Activated T-cell treated with anti-CD3 and anti-CD28 coated beads, Interleukin-2, amount 50 U/mL, for 24 hours (primary cell): Measurements from ENCODE around the gene FBXL2.
"Not testable (repeated sequence)": the region's sequence is repeated elsewhere in the genome, so short reads cannot be mapped to it uniquely, and the experiment has no call there.

Experiments
- DNase-seq: peaks from one replicate; pipeline ENCODE4 v3.0.0-alpha.2; 2020
- H3K27ac Mint-ChIP-seq: 2 replicates; pipeline ENCODE4 v1.8.0; 2020; ENCODE audit warnings: mild to moderate bottlenecking, mixed read lengths
- H3K27me3 Mint-ChIP-seq: 2 replicates; pipeline ENCODE4 v1.8.0; 2020; ENCODE audit warnings: mixed read lengths
- H3K36me3 Mint-ChIP-seq: 2 replicates; pipeline ENCODE4 v1.8.0; 2020; ENCODE audit warnings: low read depth, mixed read lengths
- H3K4me1 Mint-ChIP-seq: 2 replicates; pipeline ENCODE4 v1.8.0; 2020; ENCODE audit warnings: low read depth, mixed read lengths
- H3K4me3 Mint-ChIP-seq: 2 replicates; pipeline ENCODE4 v1.8.0; 2020; ENCODE audit warnings: mild to moderate bottlenecking, moderate library complexity, mixed read lengths
- H3K9me3 Mint-ChIP-seq: 2 replicates; pipeline ENCODE4 v1.8.0; 2020; ENCODE audit warnings: mixed read lengths

Gene FBXL2

DNA sequence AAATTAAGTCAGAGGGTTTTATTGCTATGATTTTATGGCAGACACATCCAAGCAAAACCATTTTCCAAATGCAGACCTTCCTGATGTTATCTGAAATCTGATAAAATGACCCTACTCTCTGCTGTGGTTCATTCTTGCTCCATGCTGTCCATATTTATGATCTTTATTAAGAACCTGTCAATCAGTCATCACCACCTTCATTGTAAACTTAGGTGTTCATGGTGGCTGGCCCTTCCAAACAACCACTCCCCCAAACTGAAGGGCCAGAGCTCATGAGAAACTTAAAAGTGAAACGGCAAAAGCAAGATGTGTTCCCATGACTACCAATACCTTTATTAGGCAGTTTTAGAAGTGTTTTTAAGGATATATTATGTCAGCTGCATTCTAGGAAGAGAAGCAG lies 109.4 kb downstream of the FBXL2 start:
- H3K9me3 Mint-ChIP-seq, result no peaks in the 10 kb centered on the region
- H3K27ac Mint-ChIP-seq, result no peak overlapping the region
- no peak for DNase-seq
- H3K36me3 Mint-ChIP-seq, result peaks cover 65% of the 10 kb centered on the region
- no peaks in the 10 kb centered on the region for H3K27me3 Mint-ChIP-seq
- H3K4me3 Mint-ChIP-seq, result no peak overlapping the region
- H3K4me1 Mint-ChIP-seq, result peaks cover 23% of the 10 kb centered on the region

DNA sequence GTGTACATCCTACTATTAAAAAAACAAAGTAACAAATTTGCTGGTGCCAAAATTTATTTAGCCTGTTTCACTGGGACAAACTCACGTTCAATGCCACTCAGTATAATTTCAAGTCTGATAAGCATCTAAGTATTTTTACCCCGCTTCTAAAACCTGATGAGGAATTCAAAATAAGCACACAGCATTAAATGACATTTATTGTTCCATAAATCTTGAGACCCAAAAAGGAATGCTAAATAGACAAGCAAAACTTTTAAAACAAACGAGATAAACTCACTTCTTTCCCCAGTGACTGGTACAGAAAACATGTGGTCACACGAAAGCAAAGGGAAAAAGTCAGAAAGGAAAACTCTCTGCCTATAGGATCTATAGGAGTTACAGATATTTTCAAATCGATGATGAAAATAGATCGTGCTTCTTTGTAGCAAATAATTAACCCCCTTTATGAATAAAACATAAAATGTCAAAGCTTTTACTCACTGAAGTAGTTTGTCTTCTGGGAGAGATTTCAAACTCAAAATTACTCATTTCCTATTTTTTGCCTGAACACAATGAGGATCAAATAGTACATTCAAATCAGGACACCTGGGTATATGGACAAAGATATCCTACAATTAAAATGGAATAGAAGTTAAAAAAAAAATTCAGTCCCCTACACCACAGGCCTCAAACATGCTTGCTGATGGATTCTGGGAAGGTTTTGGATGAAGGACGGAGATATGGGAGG lies 111.3 kb downstream of the FBXL2 start:
- DNase-seq, result no peak
- peak overlapping the region; percentile 20 for H3K27ac Mint-ChIP-seq
- no peak overlapping the region for H3K4me3 Mint-ChIP-seq
- peaks cover 36% of the 10 kb centered on the region for H3K4me1 Mint-ChIP-seq
- peaks cover 84% of the 10 kb centered on the region for H3K36me3 Mint-ChIP-seq
- H3K27me3 Mint-ChIP-seq, result no peaks in the 10 kb centered on the region
- H3K9me3 Mint-ChIP-seq, result no peaks in the 10 kb centered on the region

DNA sequence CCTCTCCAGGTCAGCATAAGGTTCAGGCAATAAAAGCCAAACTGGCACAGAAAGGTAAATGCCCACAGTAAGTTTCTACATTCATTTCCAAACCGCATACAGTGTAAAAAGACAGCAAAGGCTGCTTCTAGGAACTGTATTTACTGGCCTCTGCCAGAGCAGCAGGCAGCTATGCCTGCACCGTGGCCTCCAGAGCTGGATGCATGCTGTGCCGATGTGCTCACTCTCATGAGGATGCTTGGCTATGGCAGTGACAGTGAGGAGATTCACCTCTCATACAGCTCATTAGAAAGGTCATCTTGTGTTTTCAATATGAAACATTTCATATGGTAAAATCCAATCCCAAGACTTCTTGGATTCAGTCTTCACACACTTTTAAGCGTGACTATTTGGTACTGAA lies 112.7 kb downstream of the FBXL2 start:
- peaks cover 33% of the 10 kb centered on the region for H3K4me1 Mint-ChIP-seq
- H3K27me3 Mint-ChIP-seq, result no peaks in the 10 kb centered on the region
- H3K4me3 Mint-ChIP-seq, result no peak overlapping the region
- DNase-seq, result no peak
- no peaks in the 10 kb centered on the region for H3K9me3 Mint-ChIP-seq
- peaks cover 91% of the 10 kb centered on the region for H3K36me3 Mint-ChIP-seq
- H3K27ac Mint-ChIP-seq, result peak overlapping the region; percentile 53

DNA sequence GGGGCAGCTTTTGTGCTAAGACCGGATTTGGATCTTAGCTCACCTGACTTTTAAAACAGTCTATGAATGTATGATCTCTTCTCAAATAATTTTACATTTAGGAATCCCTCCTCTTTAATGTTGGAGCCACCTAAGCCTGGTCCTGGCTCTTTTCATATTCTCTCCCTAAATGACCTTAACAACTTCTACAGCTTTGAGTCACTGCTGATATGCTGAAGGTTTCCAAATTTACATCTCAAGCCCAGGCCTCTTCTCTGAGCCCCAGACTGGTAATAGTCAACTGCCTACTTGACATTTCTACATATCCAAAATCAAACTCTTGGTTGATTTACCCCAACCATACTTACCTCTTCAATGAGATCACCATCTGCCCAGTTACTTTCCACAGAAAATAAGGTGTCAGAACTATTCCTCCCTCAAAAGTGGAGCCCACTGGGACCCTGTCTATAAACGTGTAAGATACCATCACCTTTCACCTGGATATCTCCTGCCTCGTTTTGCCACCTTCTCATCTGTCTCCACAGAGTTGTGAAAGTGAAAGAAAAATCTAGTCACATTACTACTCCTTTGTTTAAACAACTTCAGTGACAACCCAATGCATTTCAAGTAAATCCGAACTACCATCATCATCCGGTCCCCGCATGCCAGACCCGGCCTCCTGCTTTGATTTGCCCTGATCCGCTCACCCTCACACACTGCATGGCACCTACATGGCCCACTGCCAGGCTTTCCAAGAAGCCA lies 114.2 kb downstream of the FBXL2 start:
- DNase-seq, result no peak
- Mint-ChIP-seq H3K36me3 (peaks cover 91% of the 10 kb centered on the region), H3K4me3 (no peak overlapping the region), H3K9me3 (no peaks in the 10 kb centered on the region), H3K27me3 (no peaks in the 10 kb centered on the region), H3K27ac (peak overlapping the region; percentile 64), H3K4me1 (peaks cover 20% of the 10 kb centered on the region)

DNA sequence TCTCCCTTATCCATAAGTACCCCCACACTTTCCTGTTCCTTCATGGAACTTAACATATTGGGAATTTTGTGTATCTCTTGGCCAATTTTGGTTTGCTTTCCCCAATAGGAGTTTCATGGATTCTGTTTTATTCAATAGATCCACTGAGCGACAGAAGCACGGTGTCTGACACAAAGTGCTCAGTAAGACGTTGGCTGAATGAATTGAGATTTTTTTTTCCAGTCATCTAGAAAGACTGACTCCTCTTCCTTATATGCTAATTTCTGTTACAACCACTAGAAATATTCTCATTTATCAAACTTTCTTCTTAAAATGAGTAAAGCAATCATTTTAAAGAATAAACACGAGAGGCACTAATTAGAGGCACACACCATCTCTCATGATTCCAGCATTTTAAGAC lies 114.9 kb downstream of the FBXL2 start:
- peaks cover 91% of the 10 kb centered on the region for H3K36me3 Mint-ChIP-seq
- H3K4me1 Mint-ChIP-seq, result peaks cover 17% of the 10 kb centered on the region
- H3K9me3 Mint-ChIP-seq, result no peaks in the 10 kb centered on the region
- no peak for DNase-seq
- no peaks in the 10 kb centered on the region for H3K27me3 Mint-ChIP-seq
- H3K27ac Mint-ChIP-seq, result peak overlapping the region; percentile 64
- no peak overlapping the region for H3K4me3 Mint-ChIP-seq

DNA sequence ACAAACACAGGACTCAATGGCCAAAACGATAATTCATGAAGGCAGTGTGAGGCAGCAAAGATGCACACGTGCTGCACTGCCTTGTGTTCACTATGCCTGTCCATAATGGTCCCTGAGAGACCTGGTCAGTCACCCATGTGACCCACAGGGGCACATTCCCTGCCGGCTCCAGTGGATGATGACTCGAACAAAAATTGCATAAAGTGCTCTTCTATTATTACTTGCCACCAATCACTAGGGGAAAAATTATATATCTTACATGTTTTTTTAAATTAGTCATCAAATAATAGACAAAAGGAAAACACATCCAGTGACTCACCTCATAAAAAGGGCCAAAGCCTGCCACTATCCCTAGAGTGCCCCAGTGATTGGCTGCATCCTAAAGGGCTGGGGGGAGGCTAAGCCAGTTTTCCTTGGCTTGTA lies 115.5 kb downstream of the FBXL2 start:
- H3K36me3 Mint-ChIP-seq, result peaks cover 91% of the 10 kb centered on the region
- no peaks in the 10 kb centered on the region for H3K9me3 Mint-ChIP-seq
- no peaks in the 10 kb centered on the region for H3K27me3 Mint-ChIP-seq
- H3K4me1 Mint-ChIP-seq, result peaks cover 17% of the 10 kb centered on the region
- no peak for DNase-seq
- H3K27ac Mint-ChIP-seq, result peak overlapping the region; percentile 64
- H3K4me3 Mint-ChIP-seq, result no peak overlapping the region

DNA sequence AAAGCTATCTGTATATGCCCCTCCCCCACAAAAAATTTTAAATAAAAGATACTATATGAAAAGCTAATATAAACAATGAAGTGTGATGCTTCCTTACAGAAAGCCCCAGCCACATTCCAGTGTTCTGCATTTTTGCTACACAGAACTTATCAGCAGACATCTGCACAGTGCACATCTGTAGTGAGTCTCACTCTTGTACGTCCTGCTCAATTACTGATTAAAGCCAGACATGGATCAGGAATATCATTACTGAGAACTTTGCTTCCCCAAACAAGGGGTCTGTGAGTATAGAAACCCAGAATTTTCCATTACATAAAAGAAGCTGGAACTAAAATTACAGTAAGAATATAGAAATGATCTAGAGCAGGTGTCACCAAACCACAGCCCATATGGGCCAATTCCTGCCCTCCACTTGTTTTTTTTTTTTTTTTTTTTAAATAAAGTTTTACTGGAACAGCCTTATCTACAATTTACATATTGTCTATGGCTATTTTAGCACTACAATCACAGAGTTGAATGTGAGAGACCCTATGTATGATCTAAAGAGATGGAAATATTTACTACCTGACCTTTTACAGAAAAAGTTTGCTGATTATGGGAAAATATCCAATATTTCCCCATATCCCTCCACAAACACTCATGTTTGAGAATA lies 117.3 kb downstream of the FBXL2 start:
- H3K27me3 Mint-ChIP-seq, result no peaks in the 10 kb centered on the region
- DNase-seq, result no peak
- no peaks in the 10 kb centered on the region for H3K9me3 Mint-ChIP-seq
- no peak overlapping the region for H3K4me3 Mint-ChIP-seq
- H3K27ac Mint-ChIP-seq, result no peak overlapping the region
- peaks cover 17% of the 10 kb centered on the region for H3K4me1 Mint-ChIP-seq
- H3K36me3 Mint-ChIP-seq, result peaks cover 95% of the 10 kb centered on the region

DNA sequence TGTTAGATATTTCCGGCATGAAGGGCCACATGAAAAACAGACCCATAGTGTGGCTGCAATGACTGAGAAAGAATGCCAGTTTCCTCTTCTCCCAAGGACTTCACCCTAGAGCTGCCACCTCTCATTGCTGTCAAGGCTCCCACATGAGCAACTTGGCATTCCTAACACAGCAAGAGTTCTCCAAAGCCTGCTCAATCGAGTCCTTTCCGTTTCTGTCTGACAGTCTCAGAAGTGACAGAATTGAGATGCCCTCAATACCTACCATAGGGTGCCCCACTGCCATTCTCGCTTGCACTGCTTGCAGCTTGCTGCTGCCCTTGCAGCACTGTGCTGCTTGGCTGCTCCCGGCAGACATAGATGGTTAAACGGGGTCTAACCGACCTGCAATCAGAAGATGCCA lies 118.7 kb downstream of the FBXL2 start:
- Mint-ChIP-seq H3K9me3 (no peaks in the 10 kb centered on the region), H3K4me1 (peaks cover 17% of the 10 kb centered on the region), H3K36me3 (peaks cover 94% of the 10 kb centered on the region), H3K27me3 (no peaks in the 10 kb centered on the region), H3K27ac (peak overlapping the region; percentile 24), H3K4me3 (no peak overlapping the region)
- no peak for DNase-seq

DNA sequence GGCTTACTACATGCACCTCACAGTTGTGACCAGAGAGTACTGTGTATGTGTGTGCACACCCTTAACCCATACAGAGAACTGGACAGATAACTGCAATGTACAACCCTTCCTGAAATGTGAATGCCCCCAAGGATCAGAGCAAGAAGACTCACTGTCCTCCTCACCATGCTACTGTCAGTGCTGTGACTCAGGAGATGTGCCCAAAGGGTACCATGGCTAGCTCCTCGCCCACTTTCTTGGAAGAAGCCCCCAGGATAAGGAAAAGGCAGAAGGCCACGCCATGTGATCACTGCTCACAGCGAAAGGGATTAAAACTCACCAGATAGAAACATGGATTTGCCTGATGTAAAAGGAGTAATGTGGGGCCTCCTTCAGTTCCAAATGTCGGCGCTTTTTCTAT lies 121.2 kb downstream of the FBXL2 start:
- no peaks in the 10 kb centered on the region for H3K9me3 Mint-ChIP-seq
- no peak overlapping the region for H3K4me3 Mint-ChIP-seq
- peak overlapping the region; percentile 12 for H3K27ac Mint-ChIP-seq
- H3K4me1 Mint-ChIP-seq, result no peaks in the 10 kb centered on the region
- no peaks in the 10 kb centered on the region for H3K27me3 Mint-ChIP-seq
- H3K36me3 Mint-ChIP-seq, result peaks cover 94% of the 10 kb centered on the region
- no peak for DNase-seq

DNA sequence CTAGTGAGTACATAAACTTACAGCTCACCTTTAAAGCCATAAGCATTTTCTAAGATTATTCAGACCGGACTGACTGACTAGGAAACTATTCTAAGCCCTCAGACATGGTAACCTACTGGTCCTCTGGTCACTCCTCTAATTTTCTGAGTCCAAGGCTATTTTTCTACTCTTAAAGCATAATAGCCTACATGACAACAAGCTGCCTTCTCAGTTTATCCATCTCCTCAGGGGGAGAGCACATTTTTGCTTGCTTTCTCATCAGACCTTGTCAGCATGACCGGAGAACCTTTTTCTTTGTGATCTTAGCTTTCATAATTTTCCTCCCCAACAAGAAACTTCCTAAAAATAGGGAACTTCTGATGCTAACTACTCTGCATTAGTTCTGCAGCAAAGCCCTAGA lies 124.5 kb downstream of the FBXL2 start:
- Mint-ChIP-seq H3K27me3 (no peaks in the 10 kb centered on the region), H3K4me1 (no peaks in the 10 kb centered on the region), H3K9me3 (no peaks in the 10 kb centered on the region), H3K4me3 (no peak overlapping the region), H3K36me3 (peaks cover 95% of the 10 kb centered on the region), H3K27ac (no peak overlapping the region)
- no peak for DNase-seq

DNA sequence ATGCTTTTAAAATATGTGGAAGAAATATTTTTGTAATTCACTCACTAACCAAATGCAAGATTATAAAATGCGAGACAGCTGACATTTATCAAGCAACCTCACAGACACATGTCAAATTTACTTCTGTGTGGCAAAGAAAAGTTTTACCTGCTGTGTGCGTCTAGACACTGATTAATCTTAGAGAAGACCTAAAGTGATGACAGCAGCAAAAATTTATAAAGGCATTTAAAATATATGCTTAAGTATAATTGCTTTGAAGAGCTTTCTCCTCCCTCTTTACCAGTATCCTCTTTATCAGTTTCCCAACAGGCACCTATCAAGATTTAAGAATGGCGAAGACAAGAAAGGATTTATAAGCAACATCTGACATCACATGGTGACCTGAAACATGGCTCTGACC lies 125.7 kb downstream of the FBXL2 start:
- Mint-ChIP-seq H3K4me3 (no peak overlapping the region), H3K36me3 (peaks cover 95% of the 10 kb centered on the region), H3K9me3 (no peaks in the 10 kb centered on the region), H3K27ac (peak overlapping the region; percentile 74), H3K4me1 (no peaks in the 10 kb centered on the region), H3K27me3 (no peaks in the 10 kb centered on the region)
- DNase-seq, result no peak

DNA sequence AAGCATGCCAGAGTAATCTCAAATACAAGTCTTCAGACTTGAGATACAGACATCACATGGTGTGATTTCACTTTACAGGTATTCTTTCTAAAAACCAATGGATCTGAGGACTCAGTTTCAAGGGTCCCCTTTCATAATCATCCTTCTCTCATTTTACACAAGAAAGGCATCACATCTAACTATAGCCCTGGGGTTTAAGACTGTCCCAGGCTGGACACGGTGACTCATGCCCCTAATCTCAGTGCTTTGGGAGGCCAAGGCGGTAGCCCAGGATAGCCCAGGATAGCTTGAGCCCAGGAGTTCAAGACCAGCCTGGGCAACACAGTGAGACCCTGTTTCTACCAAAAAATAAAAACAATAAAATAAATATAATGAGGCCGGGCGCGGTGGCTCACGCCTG lies 126.5 kb downstream of the FBXL2 start:
- H3K9me3 Mint-ChIP-seq, result no peaks in the 10 kb centered on the region

DNA sequence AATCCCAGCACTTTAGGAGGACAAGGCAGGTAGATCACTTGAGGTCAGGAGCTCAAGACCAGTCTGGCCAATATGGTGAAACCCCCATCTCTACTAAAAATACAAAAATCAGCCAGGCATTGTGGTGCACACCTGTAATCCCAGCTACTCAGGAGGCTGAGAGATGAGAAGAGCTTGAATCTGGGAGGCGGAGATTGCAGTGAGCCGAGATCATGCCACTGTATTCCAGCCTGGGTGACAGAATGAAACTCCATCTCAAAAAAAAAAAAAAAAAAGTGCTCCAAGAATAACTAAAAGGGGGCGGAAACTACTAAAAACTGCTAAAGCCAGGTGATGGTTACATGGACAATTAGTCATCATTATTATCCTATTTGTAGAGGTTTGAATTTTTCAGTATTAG lies 133.6 kb downstream of the FBXL2 start:
- H3K27ac Mint-ChIP-seq, result not testable (repeated sequence)

More for the DNA sequence above, 126.5 kb downstream of the FBXL2 start:
- H3K36me3 Mint-ChIP-seq, result peaks cover 95% of the 10 kb centered on the region
- H3K4me1 Mint-ChIP-seq, result no peaks in the 10 kb centered on the region
- no peak for DNase-seq
- no peaks in the 10 kb centered on the region for H3K27me3 Mint-ChIP-seq
- H3K27ac Mint-ChIP-seq, result no peak overlapping the region
- H3K4me3 Mint-ChIP-seq, result no peak overlapping the region

DNA sequence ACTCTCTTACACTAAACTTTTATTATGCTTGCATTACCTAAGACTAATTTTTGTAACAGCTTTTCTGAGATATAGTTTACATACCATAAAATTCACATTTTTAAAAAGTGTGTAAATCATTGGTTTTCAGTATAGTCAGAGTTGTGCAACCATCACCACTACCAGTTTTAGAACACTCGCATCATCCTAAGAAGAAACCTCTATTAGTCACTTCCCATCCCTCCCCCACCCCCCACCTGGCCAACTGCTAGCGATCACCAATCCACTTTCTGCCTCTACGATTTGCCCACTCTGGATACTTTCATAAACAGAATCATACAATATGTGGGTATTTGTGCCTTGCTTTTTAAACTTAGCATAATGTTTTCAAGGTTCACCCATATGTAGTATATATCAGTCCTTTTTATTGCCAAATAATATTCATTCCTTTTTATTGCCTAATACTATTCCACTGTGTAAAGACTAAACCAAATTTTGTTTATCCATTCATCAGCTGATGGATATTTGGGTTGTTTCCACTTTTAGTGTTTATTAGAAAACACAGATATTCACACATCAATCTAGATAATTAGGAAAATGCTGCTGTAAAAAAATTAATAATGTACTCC lies 139.9 kb downstream of the FBXL2 start:
- Mint-ChIP-seq H3K27ac (peak overlapping the region; percentile 27), H3K9me3 (no peaks in the 10 kb centered on the region), H3K36me3 (peaks cover 88% of the 10 kb centered on the region), H3K4me3 (no peak overlapping the region), H3K27me3 (no peaks in the 10 kb centered on the region), H3K4me1 (peaks cover 24% of the 10 kb centered on the region)
- DNase-seq, result no peak

More for the DNA sequence above, 133.6 kb downstream of the FBXL2 start:
- not testable (repeated sequence) for H3K4me1 Mint-ChIP-seq, H3K4me3 Mint-ChIP-seq, DNase-seq, H3K9me3 Mint-ChIP-seq, H3K27me3 Mint-ChIP-seq
- peaks cover 97% of the 10 kb centered on the region for H3K36me3 Mint-ChIP-seq
